NCI-H1048 (cell line): ENCODE data around the gene OLFML3.

Experiments used
- DNase-seq: peaks from one replicate; lab custom pipeline; 2025; lab: John Stamatoyannopoulos, UW

The OLFML3 gene

DNA sequence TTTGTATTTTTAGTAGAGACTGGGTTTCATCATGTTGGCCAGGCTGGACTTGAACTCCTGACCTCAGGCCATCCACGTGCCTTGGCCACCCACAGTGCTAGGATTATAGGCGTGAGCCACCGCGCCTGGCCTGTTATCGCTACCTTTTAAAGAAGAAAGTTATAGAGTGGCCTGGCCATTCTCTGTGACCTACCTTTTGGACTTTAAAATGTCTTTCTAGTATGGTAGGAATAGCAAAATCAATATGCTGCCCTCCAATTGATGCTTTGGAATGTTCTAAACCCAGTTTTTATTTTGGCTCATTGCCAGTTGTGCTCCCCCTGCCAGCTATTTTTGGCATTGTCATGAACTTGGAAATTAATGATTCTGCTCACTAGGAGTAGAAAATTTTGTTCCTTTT, 30.3 kb upstream of the OLFML3 start:
- no peak for DNase-seq

DNA sequence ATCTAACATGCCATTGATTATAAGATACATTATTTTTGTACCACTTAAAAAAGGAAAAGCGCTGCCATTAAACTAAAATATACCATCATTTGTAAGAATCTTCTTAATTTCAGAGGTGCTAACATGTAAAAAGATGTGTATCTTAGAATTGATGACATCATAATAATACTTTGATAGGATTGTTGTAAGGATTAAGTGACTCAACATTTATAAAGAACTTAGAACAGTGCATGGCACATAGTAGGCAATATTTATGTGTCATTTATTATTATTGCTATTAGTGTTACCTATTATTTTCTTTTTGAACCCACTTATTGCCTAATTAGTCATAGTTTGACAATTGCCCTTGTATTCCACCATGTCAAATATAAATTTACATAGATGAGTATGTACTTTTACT, 28.4 kb upstream of the OLFML3 start:
- DNase-seq: no peak

DNA sequence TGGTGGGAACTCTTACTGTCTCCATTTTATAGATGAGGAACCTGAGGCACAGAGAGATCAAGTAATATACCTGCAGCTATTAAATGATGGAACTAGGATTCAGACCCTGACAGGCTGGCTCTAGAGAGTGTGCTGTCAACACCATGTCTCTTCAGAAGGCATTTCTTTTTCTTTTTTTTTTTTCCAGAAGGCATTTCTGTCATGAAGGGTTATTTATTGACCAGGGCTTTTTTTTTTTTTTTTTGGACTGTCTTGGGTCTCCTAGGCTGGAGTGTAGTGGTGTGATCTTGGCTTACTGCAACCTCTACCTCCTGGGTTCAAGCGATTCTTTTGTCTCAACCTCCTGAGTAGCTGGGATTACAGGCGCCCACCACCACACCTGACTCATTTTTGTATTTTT, 27.6 kb upstream of the OLFML3 start:
- DNase-seq: no peak

DNA sequence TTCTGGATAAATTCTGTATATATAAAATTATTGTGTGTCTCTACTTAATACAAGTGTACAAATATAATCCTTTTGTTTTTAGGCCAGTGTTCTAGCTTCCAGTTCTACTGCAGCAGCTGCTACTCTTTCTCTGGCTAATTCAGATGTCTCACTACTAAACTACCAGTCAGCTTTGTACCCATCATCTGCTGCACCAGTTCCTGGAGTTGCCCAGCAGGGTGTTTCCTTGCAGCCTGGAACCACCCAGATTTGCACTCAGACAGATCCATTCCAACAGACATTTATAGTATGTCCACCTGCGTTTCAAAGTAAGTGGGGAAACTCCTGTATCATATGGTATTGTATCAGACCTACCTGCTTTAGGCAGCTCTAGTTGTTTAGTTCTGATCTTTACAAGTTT, 21.3 kb upstream of the OLFML3 start:
- DNase-seq: no peak

DNA sequence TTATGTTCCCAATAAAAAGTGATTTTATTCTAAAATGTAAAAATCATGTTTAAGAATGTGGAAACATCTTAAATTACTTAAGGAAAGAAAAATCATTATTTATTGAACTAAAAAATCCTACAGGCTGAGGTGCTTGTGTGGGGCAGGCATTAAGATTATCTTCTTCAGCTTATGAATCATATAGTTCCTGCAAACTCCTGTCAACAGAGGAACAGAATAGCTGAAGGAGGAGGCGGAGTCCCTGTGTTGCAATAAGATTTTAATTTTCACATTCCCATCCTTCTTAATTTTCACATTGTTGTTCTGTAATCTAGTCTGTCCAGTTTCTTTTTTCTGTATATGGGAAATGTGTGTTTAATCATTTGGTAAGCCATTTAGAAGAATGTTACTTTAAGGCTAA, 20.6 kb upstream of the OLFML3 start:
- DNase-seq: no peak

DNA sequence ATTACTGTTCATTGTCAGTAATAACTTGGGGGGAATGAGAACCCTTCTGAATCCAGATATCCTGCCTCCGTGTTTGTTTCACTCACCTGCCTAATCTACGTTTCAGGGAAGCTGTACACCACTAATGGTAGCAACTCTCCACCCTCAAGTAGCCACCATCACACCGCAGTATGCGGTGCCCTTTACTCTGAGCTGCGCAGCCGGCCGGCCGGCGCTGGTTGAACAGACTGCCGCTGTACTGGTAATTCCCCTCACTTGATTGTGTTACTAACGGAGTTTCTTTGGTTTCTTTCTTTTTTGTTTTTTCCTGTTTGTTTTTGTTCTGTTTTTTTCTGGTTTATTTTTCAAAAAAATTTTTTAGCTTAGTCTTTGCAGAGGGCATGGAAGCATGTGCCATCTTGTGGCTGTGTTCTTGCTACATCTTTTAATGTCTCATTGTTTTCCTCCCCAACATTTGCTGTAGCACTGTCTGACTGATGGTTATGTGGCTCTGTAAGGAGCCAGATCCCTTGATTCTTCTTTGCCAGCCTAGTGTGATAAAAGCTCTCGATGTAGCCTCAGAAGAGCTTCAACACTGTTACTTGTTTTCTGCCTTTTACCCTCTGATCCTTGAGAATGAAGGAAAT, 15.9 kb upstream of the OLFML3 start:
- no peak for DNase-seq

GRCh38 chr1:113965703-113966412, 13.4 kb upstream of the OLFML3 start:
- DNase-seq: no peak

DNA sequence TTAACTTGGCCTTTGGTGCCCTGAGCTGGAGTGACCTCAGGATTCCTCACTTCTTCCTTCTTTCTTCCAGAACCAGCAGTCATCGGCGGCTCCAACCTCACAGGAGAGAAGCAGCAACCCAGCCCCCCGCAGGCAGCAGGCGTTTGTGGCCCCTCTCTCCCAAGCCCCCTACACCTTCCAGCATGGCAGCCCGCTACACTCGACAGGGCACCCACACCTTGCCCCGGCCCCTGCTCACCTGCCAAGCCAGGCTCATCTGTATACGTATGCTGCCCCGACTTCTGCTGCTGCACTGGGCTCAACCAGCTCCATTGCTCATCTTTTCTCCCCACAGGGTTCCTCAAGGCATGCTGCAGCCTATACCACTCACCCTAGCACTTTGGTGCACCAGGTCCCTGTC, 6.3 kb upstream of the OLFML3 start:
- DNase-seq: no peak

DNA sequence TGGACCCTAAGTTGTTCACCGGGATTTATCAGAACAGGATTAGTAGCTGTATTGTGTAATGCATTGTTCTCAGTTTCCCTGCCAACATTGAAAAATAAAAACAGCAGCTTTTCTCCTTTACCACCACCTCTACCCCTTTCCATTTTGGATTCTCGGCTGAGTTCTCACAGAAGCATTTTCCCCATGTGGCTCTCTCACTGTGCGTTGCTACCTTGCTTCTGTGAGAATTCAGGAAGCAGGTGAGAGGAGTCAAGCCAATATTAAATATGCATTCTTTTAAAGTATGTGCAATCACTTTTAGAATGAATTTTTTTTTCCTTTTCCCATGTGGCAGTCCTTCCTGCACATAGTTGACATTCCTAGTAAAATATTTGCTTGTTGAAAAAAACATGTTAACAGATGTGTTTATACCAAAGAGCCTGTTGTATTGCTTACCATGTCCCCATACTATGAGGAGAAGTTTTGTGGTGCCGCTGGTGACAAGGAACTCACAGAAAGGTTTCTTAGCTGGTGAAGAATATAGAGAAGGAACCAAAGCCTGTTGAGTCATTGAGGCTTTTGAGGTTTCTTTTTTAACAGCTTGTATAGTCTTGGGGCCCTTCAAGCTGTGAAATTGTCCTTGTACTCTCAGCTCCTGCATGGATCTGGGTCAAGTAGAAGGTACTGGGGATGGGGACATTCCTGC, 3.9 kb upstream of the OLFML3 start:
- no peak for DNase-seq

GRCh38 chr1:113976609-113977278, 2.5 kb upstream of the OLFML3 start:
- no peak for DNase-seq

- DNase-seq: no peak
Measured at GRCh38 chr1:113977906-113978305, 1.4 kb upstream of the OLFML3 start.

GRCh38 chr1:113980110-113980509, 836 bp downstream of the OLFML3 start:
- no peak for DNase-seq

DNA sequence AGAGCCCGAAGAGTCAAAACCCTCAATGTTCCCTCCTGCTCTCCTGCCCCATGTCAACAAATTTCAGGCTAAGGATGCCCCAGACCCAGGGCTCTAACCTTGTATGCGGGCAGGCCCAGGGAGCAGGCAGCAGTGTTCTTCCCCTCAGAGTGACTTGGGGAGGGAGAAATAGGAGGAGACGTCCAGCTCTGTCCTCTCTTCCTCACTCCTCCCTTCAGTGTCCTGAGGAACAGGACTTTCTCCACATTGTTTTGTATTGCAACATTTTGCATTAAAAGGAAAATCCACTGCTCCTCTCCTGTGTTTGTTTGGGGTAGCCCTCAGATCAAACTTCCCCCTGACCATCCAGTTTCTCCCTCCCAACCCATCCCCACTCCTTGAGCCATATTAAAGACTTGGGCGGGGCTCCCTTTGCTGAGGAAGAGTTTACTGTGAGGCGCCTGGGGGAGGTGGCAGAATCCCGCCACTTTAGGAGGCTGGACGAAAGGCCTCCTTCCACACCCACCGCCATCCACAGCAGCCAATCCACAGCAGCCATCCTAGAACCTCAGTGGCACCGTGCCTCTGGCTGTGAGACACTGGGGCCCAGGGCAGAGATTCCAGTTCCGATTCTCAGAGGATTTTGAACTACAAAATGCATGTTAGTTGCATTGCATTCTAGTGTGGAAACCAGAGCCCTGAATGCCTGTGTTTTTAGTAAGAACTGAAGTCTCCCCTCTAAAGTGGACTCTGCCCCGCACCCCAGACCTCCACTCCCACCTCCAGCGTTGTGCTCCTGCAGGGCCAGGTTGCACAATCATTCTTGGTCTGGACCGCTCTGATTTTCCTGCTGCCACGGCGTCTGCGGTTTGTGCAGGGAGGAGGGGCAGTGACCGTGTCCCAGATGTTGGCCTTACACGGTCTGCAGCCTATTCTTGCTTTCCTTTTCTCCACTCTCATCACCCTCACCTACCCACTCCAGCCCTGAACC, 3.0 kb downstream of the OLFML3 start:
- no peak for DNase-seq

GRCh38 chr1:113982949-113983348, 3.7 kb downstream of the OLFML3 start:
- DNase-seq: no peak

GRCh38 chr1:113983391-113983790, 4.1 kb downstream of the OLFML3 start:
- no peak for DNase-seq

GRCh38 chr1:113983826-113984225, 4.6 kb downstream of the OLFML3 start:
- no peak for DNase-seq

- no peak for DNase-seq
Measured at GRCh38 chr1:113984710-113985109, 5.4 kb downstream of the OLFML3 start.

- DNase-seq: no peak
Measured at GRCh38 chr1:113986802-113987201, 7.5 kb downstream of the OLFML3 start.

DNA sequence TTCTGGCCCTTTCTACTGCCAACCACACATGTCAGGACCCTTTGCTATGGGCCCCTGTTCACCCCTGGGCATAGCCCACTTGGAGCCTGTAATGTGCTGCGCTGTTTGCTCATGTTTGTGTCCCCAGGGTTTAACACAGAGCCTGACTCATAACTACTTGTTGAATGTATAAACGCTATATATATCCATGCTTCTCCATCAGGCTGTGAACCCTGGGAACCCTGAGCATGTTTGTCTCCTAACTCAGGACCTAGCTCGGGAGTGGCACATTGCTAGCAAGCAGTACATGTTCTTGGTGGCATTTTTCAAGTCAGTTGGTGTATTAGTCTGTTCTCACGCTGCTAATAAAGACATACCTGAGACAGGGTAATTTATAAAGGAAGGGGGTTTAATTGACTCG, 8.0 kb downstream of the OLFML3 start:
- no peak for DNase-seq

GRCh38 chr1:113990530-113990929, 11.3 kb downstream of the OLFML3 start:
- DNase-seq: no peak

- DNase-seq: no peak
Measured at GRCh38 chr1:113990961-113991360, 11.7 kb downstream of the OLFML3 start.
